HCT116 (cell line): ENCODE results near the gene RFLNA. TPM values are rescaled to one million over a fixed set of nuclear protein-coding genes. Genes with fewer than 3 reads are reported as not detected.

Experiments
- ATAC-seq: fragments of 200-7000 bp; cut with Tn5 transposase; 2 replicates; pipeline ENCODE4 v1.9.1; 2020; ENCODE audit warnings: mild to moderate bottlenecking, moderate library complexity
- BruUV-seq: library from RNA; stranded (reverse); fragments of 400-500 nt; replicated peaks from 2 replicates; lab custom pipeline; 2021; lab: Mats Ljungman, UMichigan
- CTCF ChIA-PET: fragments of 300-600 bp; sonication (Branson Sonifier 250); formaldehyde crosslinking; loops from one replicate; lab custom pipeline; 2021; ENCODE audit warnings: antibody characterized with exemption; lab: Charles Lee
- POLR2A ChIA-PET: fragments of 300-600, 350-600 bp; sonication (Branson Sonifier 250); formaldehyde crosslinking; loops from one replicate; lab custom pipeline; 2021; ENCODE audit warnings: antibody characterized with exemption; lab: Charles Lee
- RAD21 ChIA-PET, 2 experiments: fragments of 300-600 bp; sonication (Branson Sonifier 250); formaldehyde crosslinking; loops; one replicate each; lab custom pipeline; 2023; ENCODE audit warnings: low total read pairs in 2 of 2; ENCODE audit not compliant: uncharacterized antibody in 2 of 2, unreplicated experiment in 2 of 2, low non-redundant PET in 1 of 2; lab: Charles Lee
- DNase-seq: peaks from one replicate; pipeline ENCODE4 v3.0.0-alpha.2; 2010; ENCODE audit warnings: low read depth, low spot score
- H2AFZ ChIP-seq: fragments of 200-600 bp; shearing (Covaris generic), sonication (generic); 2 replicates; pipeline ENCODE4 v1.6.1; 2017; ENCODE audit warnings: low read depth, mixed run types, mixed read lengths, antibody characterized with exemption, low read length; ENCODE audit not compliant: poor library complexity, severe bottlenecking
- H3K27ac ChIP-seq: 2 replicates; pipeline ENCODE4 v1.5.1; 2012; ENCODE audit warnings: low read depth, low read length
- H3K27me3 ChIP-seq: fragments of 200-600 bp; sonication (generic); 2 replicates; pipeline ENCODE4 v1.6.1; 2016; ENCODE audit warnings: mixed run types, low read length, mixed read lengths; ENCODE audit not compliant: insufficient read depth
- H3K36me3 ChIP-seq, 2 experiments: fragments of 200-500 bp in 1 of 2; fragments of 200-600 bp in 1 of 2; sonication (Bioruptor generic) in 1 of 2; sonication (generic) in 1 of 2; 2 replicates each; pipeline versions ENCODE4 v1.5.1 to v1.6.1; 2014 to 2016; ENCODE audit warnings: low read length in 2 of 2, inconsistent platforms in 1 of 2, mixed read lengths in 1 of 2, mixed run types in 1 of 2; ENCODE audit not compliant: insufficient read depth in 2 of 2, control insufficient read depth in 1 of 2
- H3K4me1 ChIP-seq, 2 experiments: fragments of 200-600 bp in 1 of 2; sonication (generic) in 1 of 2; 2 replicates each; pipeline versions ENCODE4 v1.5.1 to v1.6.1; 2012 to 2017; ENCODE audit warnings: low read length in 2 of 2, inconsistent platforms in 1 of 2, mild to moderate bottlenecking in 1 of 2, mixed read lengths in 1 of 2, mixed run types in 1 of 2, moderate library complexity in 1 of 2; ENCODE audit not compliant: insufficient read depth in 2 of 2, control insufficient read depth in 1 of 2
- H3K4me2 ChIP-seq: fragments of 200-600 bp; sonication (generic); 2 replicates; pipeline ENCODE4 v1.6.1; 2017; ENCODE audit warnings: mixed run types, low read length, mixed read lengths
- H3K4me3 ChIP-seq, 2 experiments: fragments of 200-600 bp in 1 of 2; sonication (generic) in 1 of 2; replicated peaks in 1 of 2; 2 replicates each; pipeline ENCODE4 v1.5.1; 2011 to 2016; ENCODE audit warnings: low read length in 2 of 2, control low read depth in 1 of 2, low read depth in 1 of 2, mild to moderate bottlenecking in 1 of 2, mixed read lengths in 1 of 2, mixed run types in 1 of 2
- H3K79me2 ChIP-seq: fragments of 200-600 bp; sonication (generic); 2 replicates; pipeline ENCODE4 v1.6.1; 2017; ENCODE audit warnings: mild to moderate bottlenecking, mixed run types, low read length, moderate library complexity, mixed read lengths; ENCODE audit not compliant: insufficient read depth
- H3K9ac ChIP-seq: fragments of 200-600 bp; sonication (generic); 2 replicates; pipeline ENCODE4 v1.6.1; 2016; ENCODE audit warnings: low read length, mixed read lengths
- H3K9me2 ChIP-seq: fragments of 200-600 bp; sonication (generic), shearing (Covaris generic); 2 replicates; pipeline ENCODE4 v1.6.1; 2017; ENCODE audit warnings: mixed run types, mild to moderate bottlenecking, moderate library complexity; ENCODE audit not compliant: insufficient read depth
- H3K9me3 ChIP-seq, 2 experiments: fragments of 200-500 bp in 1 of 2; fragments of 200-600 bp in 1 of 2; sonication (Bioruptor generic) in 1 of 2; sonication (generic) in 1 of 2; 2 replicates each; pipeline ENCODE4 v1.6.1; 2014 to 2017; ENCODE audit warnings: low read length in 2 of 2, mixed read lengths in 2 of 2, inconsistent platforms in 1 of 2, low read depth in 1 of 2, mild to moderate bottlenecking in 1 of 2, mixed run types in 1 of 2, moderate library complexity in 1 of 2; ENCODE audit not compliant: control insufficient read depth in 1 of 2, insufficient read depth in 1 of 2
- H4K20me1 ChIP-seq: fragments of 200-600 bp; sonication (generic), shearing (Covaris generic); 2 replicates; pipeline ENCODE4 v1.6.1; 2017; ENCODE audit warnings: mixed run types, mild to moderate bottlenecking, moderate library complexity; ENCODE audit not compliant: insufficient read depth
- CBX3 ChIP-seq: IDR thresholded peaks from 2 replicates; pipeline ENCODE4 v1.6.1; 2012; ENCODE audit warnings: low read depth
- CEBPB ChIP-seq: IDR thresholded peaks from 2 replicates; pipeline ENCODE4 v1.6.1; 2012; ENCODE audit warnings: low read depth
- EGR1 ChIP-seq: IDR thresholded peaks from 2 replicates; pipeline ENCODE4 v1.6.1; 2012; ENCODE audit warnings: low read depth
- ELF1 ChIP-seq: IDR thresholded peaks from 2 replicates; pipeline ENCODE4 v1.6.1; 2012; ENCODE audit warnings: low read depth, borderline replicate concordance
- EZH2 ChIP-seq: fragments of 200-600 bp; sonication (generic); IDR thresholded peaks from 2 replicates; pipeline ENCODE4 v1.6.1; 2017; ENCODE audit warnings: antibody characterized with exemption, mixed run types
- EZH2phosphoT487 ChIP-seq: fragments of 200-600 bp; IDR thresholded peaks from 2 replicates; pipeline ENCODE4 v1.6.1; 2018; ENCODE audit warnings: antibody characterized with exemption, borderline replicate concordance
- POLR2A ChIP-seq: IDR thresholded peaks from 2 replicates; pipeline ENCODE4 v1.7.0; 2011; ENCODE audit warnings: borderline replicate concordance; ENCODE audit not compliant: insufficient read depth, insufficient read length; ENCODE audit errors: extremely low read depth
- POLR2AphosphoS5 ChIP-seq: IDR thresholded peaks from 2 replicates; pipeline ENCODE4 v1.6.1; 2011; ENCODE audit warnings: mild to moderate bottlenecking, low read depth, low read length, moderate library complexity
- SIN3A ChIP-seq: IDR thresholded peaks from 2 replicates; pipeline ENCODE4 v1.6.1; 2012; ENCODE audit warnings: low read depth
- SP1 ChIP-seq: IDR thresholded peaks from 2 replicates; pipeline ENCODE4 v1.6.1; 2012; ENCODE audit warnings: low read depth
- SRF ChIP-seq: IDR thresholded peaks from 2 replicates; pipeline ENCODE4 v1.6.1; 2012; ENCODE audit warnings: low read depth
- TCF7L2 ChIP-seq: IDR thresholded peaks from 2 replicates; pipeline ENCODE4 v1.7.0; 2011; ENCODE audit warnings: borderline replicate concordance, inconsistent platforms; ENCODE audit not compliant: insufficient read depth, insufficient read length; ENCODE audit errors: extremely low read depth
- YY1 ChIP-seq: IDR thresholded peaks from 2 replicates; pipeline ENCODE4 v1.6.1; 2011; ENCODE audit warnings: low read length, low read depth, moderate library complexity, mild to moderate bottlenecking; ENCODE audit not compliant: insufficient replicate concordance; ENCODE audit errors: extremely low read depth
- ZFX ChIP-seq: fragments of 450-650 bp; IDR thresholded peaks from 2 replicates; pipeline ENCODE4 v1.6.1; 2017
- ZNF274 ChIP-seq: fragments of 200-500 bp; sonication (Bioruptor generic); IDR thresholded peaks from 2 replicates; pipeline ENCODE4 v1.6.1; 2014; ENCODE audit warnings: mild to moderate bottlenecking, low read depth, low read length, inconsistent platforms
- intact Hi-C: fragments of 100-400 bp; cut with micrococcal nuclease; formaldehyde crosslinking; loops from 2 replicates; pipeline ENCODE4 v1.10.0; 2022
- total RNA-seq: library from RNA; stranded (reverse); gene quantifications from one replicate; pipeline ENCODE4 v1.2.1, GENCODE V29; 2021; ENCODE audit not compliant: unreplicated experiment
- TF ChIP-seq, protein P1 (sequence below): IDR thresholded peaks from 2 replicates; pipeline ENCODE4 v1.6.1; 2011; ENCODE audit warnings: mild to moderate bottlenecking, low read length, moderate library complexity; ENCODE audit not compliant: insufficient replicate concordance; ENCODE audit errors: extremely low read depth
- TF ChIP-seq, protein P2 (sequence below): IDR thresholded peaks from 2 replicates; pipeline ENCODE4 v1.6.1; 2012; ENCODE audit warnings: low read depth
- TF ChIP-seq, protein P3 (sequence below): IDR thresholded peaks from 2 replicates; pipeline ENCODE4 v1.6.1; 2012
- TF ChIP-seq, protein P4 (sequence below): IDR thresholded peaks from 2 replicates; pipeline ENCODE4 v1.6.1; 2012
- TF ChIP-seq, protein P5 (sequence below), 3 experiments: fragments of 200-600 bp in 1 of 3; sonication (generic) in 1 of 3; IDR thresholded peaks in 2 of 3; conservative IDR thresholded peaks in 1 of 3; 2 replicates each; pipeline ENCODE4 v1.5.1; 2012 to 2017; ENCODE audit warnings: low read depth in 2 of 3, low read length in 2 of 3, antibody characterized with exemption in 1 of 3, borderline replicate concordance in 1 of 3, control low read depth in 1 of 3, mild to moderate bottlenecking in 1 of 3, mixed read lengths in 1 of 3, mixed run types in 1 of 3, moderate library complexity in 1 of 3; ENCODE audit not compliant: insufficient read depth in 1 of 3

RFLNA gene
- total RNA-seq, 1 experiment from 2014 or later = not detected

DNA sequence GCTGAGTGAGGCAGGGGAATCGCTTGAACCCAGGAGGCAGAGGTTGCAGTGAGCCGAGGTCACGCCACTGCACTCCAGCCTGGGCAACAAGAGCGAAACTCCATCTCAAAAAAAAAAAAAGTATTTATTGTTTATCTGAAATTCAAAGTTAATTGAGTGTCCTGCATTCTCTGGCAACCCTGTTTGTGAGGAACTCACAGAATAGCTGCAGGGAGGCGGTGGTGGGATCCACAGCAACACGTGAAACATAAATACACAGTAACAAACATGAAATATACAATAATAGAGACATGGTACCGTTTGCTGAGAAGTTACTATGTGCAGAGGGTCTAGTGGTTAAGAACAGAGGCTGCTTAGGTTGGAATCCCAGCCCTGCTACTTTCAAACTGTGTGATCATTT, 43.7 kb upstream of the RFLNA start:
- RAD21 ChIA-PET = no interaction called here

More for the DNA sequence above, 43.7 kb upstream of the RFLNA start:
- Histone ChIP-seq H3K9me2 (no peaks in the 10 kb centered on the region), H4K20me1 (no peaks in the 10 kb centered on the region), H3K9me3 (no peaks in the 10 kb centered on the region), H3K79me2 (no peaks in the 10 kb centered on the region), H3K4me2 (no peak overlapping the region), H3K4me3 (no peak overlapping the region), H2AFZ (no peak overlapping the region)
- POLR2A ChIA-PET = no interaction called here
- BruUV-seq = no TSS peak
- DNase-seq = no peak
- TF ChIP-seq, protein P1, sequence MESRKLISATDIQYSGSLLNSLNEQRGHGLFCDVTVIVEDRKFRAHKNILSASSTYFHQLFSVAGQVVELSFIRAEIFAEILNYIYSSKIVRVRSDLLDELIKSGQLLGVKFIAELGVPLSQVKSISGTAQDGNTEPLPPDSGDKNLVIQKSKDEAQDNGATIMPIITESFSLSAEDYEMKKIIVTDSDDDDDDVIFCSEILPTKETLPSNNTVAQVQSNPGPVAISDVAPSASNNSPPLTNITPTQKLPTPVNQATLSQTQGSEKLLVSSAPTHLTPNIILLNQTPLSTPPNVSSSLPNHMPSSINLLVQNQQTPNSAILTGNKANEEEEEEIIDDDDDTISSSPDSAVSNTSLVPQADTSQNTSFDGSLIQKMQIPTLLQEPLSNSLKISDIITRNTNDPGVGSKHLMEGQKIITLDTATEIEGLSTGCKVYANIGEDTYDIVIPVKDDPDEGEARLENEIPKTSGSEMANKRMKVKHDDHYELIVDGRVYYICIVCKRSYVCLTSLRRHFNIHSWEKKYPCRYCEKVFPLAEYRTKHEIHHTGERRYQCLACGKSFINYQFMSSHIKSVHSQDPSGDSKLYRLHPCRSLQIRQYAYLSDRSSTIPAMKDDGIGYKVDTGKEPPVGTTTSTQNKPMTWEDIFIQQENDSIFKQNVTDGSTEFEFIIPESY = no peak
- TF ChIP-seq YY1 = no peak
- TF ChIP-seq POLR2AphosphoS5 = no peak
- TF ChIP-seq POLR2A = no peak
- TF ChIP-seq ZFX = no peak
- TF ChIP-seq TCF7L2 = no peak
- no peak for TF ChIP-seq SIN3A
- no peak for TF ChIP-seq CEBPB
- TF ChIP-seq ELF1 = no peak
- TF ChIP-seq, protein P2, sequence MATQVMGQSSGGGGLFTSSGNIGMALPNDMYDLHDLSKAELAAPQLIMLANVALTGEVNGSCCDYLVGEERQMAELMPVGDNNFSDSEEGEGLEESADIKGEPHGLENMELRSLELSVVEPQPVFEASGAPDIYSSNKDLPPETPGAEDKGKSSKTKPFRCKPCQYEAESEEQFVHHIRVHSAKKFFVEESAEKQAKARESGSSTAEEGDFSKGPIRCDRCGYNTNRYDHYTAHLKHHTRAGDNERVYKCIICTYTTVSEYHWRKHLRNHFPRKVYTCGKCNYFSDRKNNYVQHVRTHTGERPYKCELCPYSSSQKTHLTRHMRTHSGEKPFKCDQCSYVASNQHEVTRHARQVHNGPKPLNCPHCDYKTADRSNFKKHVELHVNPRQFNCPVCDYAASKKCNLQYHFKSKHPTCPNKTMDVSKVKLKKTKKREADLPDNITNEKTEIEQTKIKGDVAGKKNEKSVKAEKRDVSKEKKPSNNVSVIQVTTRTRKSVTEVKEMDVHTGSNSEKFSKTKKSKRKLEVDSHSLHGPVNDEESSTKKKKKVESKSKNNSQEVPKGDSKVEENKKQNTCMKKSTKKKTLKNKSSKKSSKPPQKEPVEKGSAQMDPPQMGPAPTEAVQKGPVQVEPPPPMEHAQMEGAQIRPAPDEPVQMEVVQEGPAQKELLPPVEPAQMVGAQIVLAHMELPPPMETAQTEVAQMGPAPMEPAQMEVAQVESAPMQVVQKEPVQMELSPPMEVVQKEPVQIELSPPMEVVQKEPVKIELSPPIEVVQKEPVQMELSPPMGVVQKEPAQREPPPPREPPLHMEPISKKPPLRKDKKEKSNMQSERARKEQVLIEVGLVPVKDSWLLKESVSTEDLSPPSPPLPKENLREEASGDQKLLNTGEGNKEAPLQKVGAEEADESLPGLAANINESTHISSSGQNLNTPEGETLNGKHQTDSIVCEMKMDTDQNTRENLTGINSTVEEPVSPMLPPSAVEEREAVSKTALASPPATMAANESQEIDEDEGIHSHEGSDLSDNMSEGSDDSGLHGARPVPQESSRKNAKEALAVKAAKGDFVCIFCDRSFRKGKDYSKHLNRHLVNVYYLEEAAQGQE = no peak
- no peak for TF ChIP-seq SP1
- no peak for TF ChIP-seq SRF
- TF ChIP-seq, protein P3, sequence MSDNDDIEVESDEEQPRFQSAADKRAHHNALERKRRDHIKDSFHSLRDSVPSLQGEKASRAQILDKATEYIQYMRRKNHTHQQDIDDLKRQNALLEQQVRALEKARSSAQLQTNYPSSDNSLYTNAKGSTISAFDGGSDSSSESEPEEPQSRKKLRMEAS = no peak
- no peak for TF ChIP-seq EZH2
- no peak for TF ChIP-seq ZNF274
- no peak for TF ChIP-seq EZH2phosphoT487
- TF ChIP-seq EGR1 = no peak
- TF ChIP-seq, protein P4, sequence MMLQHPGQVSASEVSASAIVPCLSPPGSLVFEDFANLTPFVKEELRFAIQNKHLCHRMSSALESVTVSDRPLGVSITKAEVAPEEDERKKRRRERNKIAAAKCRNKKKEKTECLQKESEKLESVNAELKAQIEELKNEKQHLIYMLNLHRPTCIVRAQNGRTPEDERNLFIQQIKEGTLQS = no peak
- TF ChIP-seq, protein P5, sequence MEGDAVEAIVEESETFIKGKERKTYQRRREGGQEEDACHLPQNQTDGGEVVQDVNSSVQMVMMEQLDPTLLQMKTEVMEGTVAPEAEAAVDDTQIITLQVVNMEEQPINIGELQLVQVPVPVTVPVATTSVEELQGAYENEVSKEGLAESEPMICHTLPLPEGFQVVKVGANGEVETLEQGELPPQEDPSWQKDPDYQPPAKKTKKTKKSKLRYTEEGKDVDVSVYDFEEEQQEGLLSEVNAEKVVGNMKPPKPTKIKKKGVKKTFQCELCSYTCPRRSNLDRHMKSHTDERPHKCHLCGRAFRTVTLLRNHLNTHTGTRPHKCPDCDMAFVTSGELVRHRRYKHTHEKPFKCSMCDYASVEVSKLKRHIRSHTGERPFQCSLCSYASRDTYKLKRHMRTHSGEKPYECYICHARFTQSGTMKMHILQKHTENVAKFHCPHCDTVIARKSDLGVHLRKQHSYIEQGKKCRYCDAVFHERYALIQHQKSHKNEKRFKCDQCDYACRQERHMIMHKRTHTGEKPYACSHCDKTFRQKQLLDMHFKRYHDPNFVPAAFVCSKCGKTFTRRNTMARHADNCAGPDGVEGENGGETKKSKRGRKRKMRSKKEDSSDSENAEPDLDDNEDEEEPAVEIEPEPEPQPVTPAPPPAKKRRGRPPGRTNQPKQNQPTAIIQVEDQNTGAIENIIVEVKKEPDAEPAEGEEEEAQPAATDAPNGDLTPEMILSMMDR (IDR thresholded peaks at IDR 0.05 in 2 of 3, conservative IDR thresholded peaks at IDR 0.05 in 1 of 3; ENCODE audit: borderline replicate concordance in 1 of 3, insufficient read depth in 1 of 3, low read depth in 2 of 3, low read length in 2 of 3) = no peak
- no peak for TF ChIP-seq CBX3
- TF ChIP-seq, all 23 proteins: peak for 0
- Histone ChIP-seq H3K9ac (no peak overlapping the region), H3K36me3 (no peaks in the 10 kb centered on the region), H3K4me1 (no peaks in the 10 kb centered on the region), H3K27me3 (0 out of 2 replicates have a peak, but pooled peaks cover 1% of the 10 kb centered on the region), H3K27ac (no peak overlapping the region)
- intact Hi-C loops = no loop called here
- ATAC-seq = no peak
- CTCF ChIA-PET = no interaction called here
